BLaER1 treated with 17β-estradiol and CSF1 and Interleukin-3, amounts not matched to agents 10 nM and 100 nM (cell line): ENCODE results near the gene PDHX.

ENCODE experiments used
- H3K27ac ChIP-seq, 11 experiments: shearing (Covaris generic); formaldehyde crosslinking; 2 replicates each; pipeline ENCODE4 v1.8.1; 2022
- H3K27me3 ChIP-seq, 11 experiments: shearing (Covaris generic); formaldehyde crosslinking; 2 replicates each; pipeline ENCODE4 v1.8.1; 2022
- H3K36me3 ChIP-seq, 11 experiments: shearing (Covaris generic); formaldehyde crosslinking; 2 replicates each; pipeline ENCODE4 v1.8.1; 2022
- H3K4me1 ChIP-seq, 10 experiments: shearing (Covaris generic); formaldehyde crosslinking; 2 replicates each; pipeline ENCODE4 v1.8.1; 2022
- H3K4me2 ChIP-seq, 11 experiments: shearing (Covaris generic); formaldehyde crosslinking; 2 replicates each; pipeline ENCODE4 v1.8.1; 2022
- H3K4me3 ChIP-seq, 10 experiments: shearing (Covaris generic); formaldehyde crosslinking; 2 replicates each; pipeline ENCODE4 v1.8.1; 2022
- H3K9ac ChIP-seq, 11 experiments: shearing (Covaris generic); formaldehyde crosslinking; 2 replicates each; pipeline ENCODE4 v1.8.1; 2022
- H3K9me3 ChIP-seq, 11 experiments: shearing (Covaris generic); formaldehyde crosslinking; replicated peaks in 1 of 11; 2 replicates each; pipeline ENCODE4 v1.8.1; 2022
- H4K20me1 ChIP-seq, 11 experiments: shearing (Covaris generic); formaldehyde crosslinking; 2 replicates each; pipeline ENCODE4 v1.8.1; 2022
- Cebpa-rat ChIP-seq, 11 experiments: shearing (Covaris generic); IDR thresholded peaks; 2 replicates each; pipeline ENCODE4 v1.8.1; 2022

The PDHX gene

DNA sequence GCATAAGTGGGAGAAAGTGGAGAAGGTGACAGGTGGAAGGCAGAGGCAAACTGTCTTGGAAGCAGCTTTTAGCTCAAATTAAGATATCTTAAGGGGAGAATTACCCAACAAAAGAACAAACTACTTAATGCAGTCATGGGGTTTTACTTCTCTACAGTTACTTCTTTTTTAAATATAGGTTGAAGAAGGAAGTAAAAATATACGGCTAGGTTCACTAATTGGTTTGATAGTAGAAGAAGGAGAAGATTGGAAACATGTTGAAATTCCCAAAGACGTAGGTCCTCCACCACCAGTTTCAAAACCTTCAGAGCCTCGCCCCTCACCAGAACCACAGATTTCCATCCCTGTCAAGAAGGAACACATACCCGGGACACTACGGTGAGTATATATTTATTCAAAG lies 40.8 kb downstream of the PDHX start:
- Histone ChIP-seq H3K27me3 (no peaks in the 10 kb centered on the region), H3K36me3 (peaks cover 17 to 71% (median 53%) of the 10 kb centered on the region in 11 experiments; a peak in 21 of 22 replicates), H3K27ac (no peak overlapping the region), H3K9ac (no peak overlapping the region), H3K9me3 (no peaks in the 10 kb centered on the region; a peak in 1 of 22 replicates), H3K4me1 (peaks cover 0 to 8% (median 0%) of the 10 kb centered on the region in 10 experiments; a peak in 3 of 20 replicates), H4K20me1 (no peaks in the 10 kb centered on the region), H3K4me3 (no peak overlapping the region), H3K4me2 (peak overlapping the region in 1 of 11 experiments; percentile 32; a peak in 1 of 22 replicates)
- TF ChIP-seq Cebpa-rat (IDR thresholded peaks at IDR 0.05), result no peak

- Histone ChIP-seq H3K4me2 (no peak overlapping the region), H3K27ac (no peak overlapping the region), H3K4me3 (no peak overlapping the region), H3K36me3 (peaks cover 17 to 74% (median 54%) of the 10 kb centered on the region in 11 experiments; a peak in 21 of 22 replicates), H4K20me1 (no peaks in the 10 kb centered on the region), H3K4me1 (peaks cover 0 to 8% (median 0%) of the 10 kb centered on the region in 10 experiments; a peak in 3 of 20 replicates), H3K9ac (no peak overlapping the region), H3K9me3 (no peaks in the 10 kb centered on the region; a peak in 1 of 22 replicates), H3K27me3 (no peaks in the 10 kb centered on the region)
- TF ChIP-seq Cebpa-rat (IDR thresholded peaks at IDR 0.05), result no peak
Observed at GRCh38 chr11:34957606-34958005, 41.2 kb downstream of the PDHX start.

DNA sequence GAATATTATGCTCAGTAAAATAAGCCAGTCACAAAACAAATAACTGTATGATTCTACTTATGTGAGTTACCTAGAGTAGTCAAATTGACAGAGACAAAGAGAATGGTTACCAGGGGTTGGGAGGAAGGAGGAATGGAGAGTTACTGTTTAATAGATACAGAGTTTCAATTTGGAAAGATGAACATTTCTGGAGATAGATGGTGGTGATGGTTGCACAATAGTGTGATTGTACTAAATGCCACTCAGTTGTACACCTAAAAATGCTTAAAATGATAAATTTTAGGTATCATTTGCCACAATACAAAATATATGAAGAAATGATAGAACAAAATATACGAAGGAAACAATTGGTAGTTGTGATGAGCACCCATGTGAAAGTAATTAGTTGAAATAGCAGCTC lies 43.4 kb downstream of the PDHX start:
- peaks cover 0 to 8% (median 0%) of the 10 kb centered on the region in 10 experiments; a peak in 3 of 20 replicates for H3K4me1 ChIP-seq
- H3K4me3 ChIP-seq, result no peak overlapping the region
- H4K20me1 ChIP-seq, result no peaks in the 10 kb centered on the region
- H3K9ac ChIP-seq, result no peak overlapping the region
- TF ChIP-seq Cebpa-rat (IDR thresholded peaks at IDR 0.05), result peak in 2 of 11 experiments; percentile 21 to 33; a peak in 1 of 22 replicates
- H3K4me2 ChIP-seq, result no peak overlapping the region
- peaks cover 20 to 77% (median 55%) of the 10 kb centered on the region in 11 experiments for H3K36me3 ChIP-seq
- H3K9me3 ChIP-seq, result no peaks in the 10 kb centered on the region; a peak in 1 of 22 replicates
- no peak overlapping the region for H3K27ac ChIP-seq
- H3K27me3 ChIP-seq, result no peaks in the 10 kb centered on the region

DNA sequence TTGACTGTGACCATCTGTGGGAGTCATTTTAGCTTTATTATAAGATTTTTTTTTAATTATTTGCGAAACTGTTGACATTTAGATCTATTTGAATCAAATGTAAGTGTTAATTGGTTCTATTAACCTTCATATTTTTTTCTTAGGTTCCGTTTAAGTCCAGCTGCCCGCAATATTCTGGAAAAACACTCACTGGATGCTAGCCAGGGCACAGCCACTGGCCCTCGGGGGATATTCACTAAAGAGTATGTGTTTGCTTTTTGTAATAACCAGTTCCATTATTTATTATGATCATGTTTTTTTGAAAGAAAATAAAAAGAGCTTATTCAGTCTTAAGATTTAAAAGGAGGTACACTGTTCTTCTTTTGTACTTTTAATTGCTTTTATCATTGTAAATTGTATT lies 43.9 kb downstream of the PDHX start:
- no peaks in the 10 kb centered on the region for H4K20me1 ChIP-seq
- no peak overlapping the region for H3K9ac ChIP-seq
- H3K4me2 ChIP-seq, result no peak overlapping the region
- no peaks in the 10 kb centered on the region; a peak in 1 of 22 replicates for H3K9me3 ChIP-seq
- TF ChIP-seq Cebpa-rat (IDR thresholded peaks at IDR 0.05), result no peak
- peaks cover 0 to 8% (median 0%) of the 10 kb centered on the region in 10 experiments; a peak in 3 of 20 replicates for H3K4me1 ChIP-seq
- H3K4me3 ChIP-seq, result no peak overlapping the region
- peaks cover 25 to 81% (median 60%) of the 10 kb centered on the region in 11 experiments for H3K36me3 ChIP-seq
- H3K27ac ChIP-seq, result no peak overlapping the region
- H3K27me3 ChIP-seq, result no peaks in the 10 kb centered on the region

DNA sequence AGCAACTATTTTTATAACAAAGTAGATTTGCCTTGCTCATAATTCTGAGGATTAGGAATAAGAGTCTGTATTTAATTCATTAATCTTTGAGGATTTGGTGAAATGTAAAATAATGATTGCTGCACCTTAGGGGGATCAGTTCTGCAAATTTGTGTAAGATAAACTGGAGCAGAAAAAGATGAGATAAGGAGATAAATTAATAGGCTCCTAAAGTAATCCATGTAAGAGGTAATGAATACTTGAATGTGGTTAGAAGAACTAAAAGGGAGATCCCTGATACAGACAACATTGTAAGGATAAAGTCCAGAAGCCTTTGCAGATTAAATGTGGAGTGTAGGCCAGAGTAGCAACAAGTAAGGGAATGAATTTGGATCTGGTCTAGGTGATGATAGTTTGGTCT lies 45.6 kb downstream of the PDHX start:
- H3K4me3 ChIP-seq, result no peak overlapping the region
- no peak overlapping the region for H3K4me2 ChIP-seq
- no peaks in the 10 kb centered on the region for H3K27me3 ChIP-seq
- H3K9ac ChIP-seq, result no peak overlapping the region
- no peaks in the 10 kb centered on the region for H4K20me1 ChIP-seq
- no peaks in the 10 kb centered on the region; a peak in 1 of 22 replicates for H3K9me3 ChIP-seq
- TF ChIP-seq Cebpa-rat (IDR thresholded peaks at IDR 0.05), result no peak
- H3K36me3 ChIP-seq, result peaks cover 39 to 92% (median 66%) of the 10 kb centered on the region in 11 experiments
- peaks cover 0 to 5% (median 0%) of the 10 kb centered on the region in 10 experiments; a peak in 3 of 20 replicates for H3K4me1 ChIP-seq
- H3K27ac ChIP-seq, result no peak overlapping the region

- H3K36me3 ChIP-seq, result peaks cover 41 to 91% (median 68%) of the 10 kb centered on the region in 11 experiments
- no peaks in the 10 kb centered on the region for H4K20me1 ChIP-seq
- no peak overlapping the region for H3K4me3 ChIP-seq
- no peak for TF ChIP-seq Cebpa-rat (IDR thresholded peaks at IDR 0.05)
- no peak overlapping the region for H3K27ac ChIP-seq
- H3K4me2 ChIP-seq, result no peak overlapping the region
- no peaks in the 10 kb centered on the region for H3K4me1 ChIP-seq
- H3K9me3 ChIP-seq, result no peaks in the 10 kb centered on the region
- H3K9ac ChIP-seq, result no peak overlapping the region
- H3K27me3 ChIP-seq, result no peaks in the 10 kb centered on the region
Observed at GRCh38 chr11:34963351-34963750, 46.9 kb downstream of the PDHX start.

DNA sequence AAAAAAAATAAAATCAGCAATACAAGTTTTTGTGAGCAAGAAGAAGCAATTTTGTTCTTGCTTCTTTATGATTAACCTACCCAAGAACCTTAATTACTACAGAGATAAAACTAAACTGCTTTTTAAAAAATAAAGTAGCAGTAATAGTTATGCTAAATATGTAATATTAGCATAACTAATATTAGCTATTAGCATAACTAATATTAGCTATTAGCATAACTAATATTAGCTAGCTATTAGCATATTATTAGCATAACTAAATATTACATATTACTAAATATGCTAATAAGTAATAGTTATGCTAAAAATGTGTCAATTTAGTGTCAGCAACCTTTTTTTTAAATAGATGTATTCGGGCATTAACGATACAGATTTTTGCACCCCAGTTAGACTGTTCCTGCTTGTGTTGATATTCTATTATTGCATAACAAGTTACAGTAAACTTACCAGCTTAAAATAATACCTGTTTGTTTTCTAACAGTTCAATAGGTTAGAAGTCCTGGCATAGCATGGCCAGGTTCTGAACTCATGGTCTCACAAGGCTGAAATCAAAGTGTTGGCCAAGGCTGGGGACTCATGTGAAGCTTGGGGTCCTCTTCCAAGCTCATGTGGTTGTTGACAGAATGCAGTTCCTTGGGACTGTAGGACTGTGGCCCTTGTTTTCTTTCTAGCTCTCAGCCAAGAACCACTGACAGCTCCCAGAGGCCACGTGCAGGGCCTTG lies 48.4 kb downstream of the PDHX start:
- no peak overlapping the region for H3K4me3 ChIP-seq
- no peak overlapping the region for H3K9ac ChIP-seq
- no peak for TF ChIP-seq Cebpa-rat (IDR thresholded peaks at IDR 0.05)
- H3K4me2 ChIP-seq, result no peak overlapping the region
- no peaks in the 10 kb centered on the region for H3K9me3 ChIP-seq
- no peaks in the 10 kb centered on the region for H4K20me1 ChIP-seq
- H3K27ac ChIP-seq, result no peak overlapping the region
- no peaks in the 10 kb centered on the region for H3K4me1 ChIP-seq
- H3K36me3 ChIP-seq, result peaks cover 49 to 91% (median 70%) of the 10 kb centered on the region in 11 experiments
- H3K27me3 ChIP-seq, result no peaks in the 10 kb centered on the region

DNA sequence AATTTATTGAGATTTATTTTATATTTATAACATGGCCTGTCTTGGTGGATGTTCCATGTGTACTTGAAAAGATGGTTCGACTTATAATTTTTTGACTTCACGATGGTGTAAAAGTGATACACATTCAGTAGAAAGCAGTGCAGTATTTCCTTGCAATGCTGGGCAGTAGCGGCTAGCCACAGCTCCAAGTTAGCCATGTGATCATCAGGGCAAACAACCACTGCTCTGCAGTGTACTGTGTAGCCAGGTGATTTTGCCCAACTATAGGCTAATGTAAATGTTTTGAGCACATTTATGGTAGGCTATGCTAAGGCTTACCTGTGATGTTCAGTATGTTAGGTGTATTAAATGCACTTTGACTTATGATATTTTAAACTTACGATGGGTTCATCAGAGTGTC lies 52.4 kb downstream of the PDHX start:
- peaks cover 63 to 90% (median 84%) of the 10 kb centered on the region in 11 experiments for H3K36me3 ChIP-seq
- no peaks in the 10 kb centered on the region for H3K27me3 ChIP-seq
- H3K4me1 ChIP-seq, result no peaks in the 10 kb centered on the region
- no peak overlapping the region for H3K4me3 ChIP-seq
- H3K27ac ChIP-seq, result no peak overlapping the region
- TF ChIP-seq Cebpa-rat (IDR thresholded peaks at IDR 0.05), result no peak
- H3K9ac ChIP-seq, result no peak overlapping the region
- H3K9me3 ChIP-seq, result peaks cover 0 to 9% (median 0%) of the 10 kb centered on the region in 11 experiments; a peak in 7 of 22 replicates
- no peak overlapping the region for H3K4me2 ChIP-seq
- H4K20me1 ChIP-seq, result no peaks in the 10 kb centered on the region

- Histone ChIP-seq H3K27ac (no peak overlapping the region), H3K9ac (no peak overlapping the region), H3K27me3 (no peaks in the 10 kb centered on the region), H3K4me1 (no peaks in the 10 kb centered on the region), H3K4me2 (no peak overlapping the region), H4K20me1 (no peaks in the 10 kb centered on the region), H3K4me3 (no peak overlapping the region), H3K36me3 (peaks cover 67 to 95% (median 89%) of the 10 kb centered on the region in 11 experiments), H3K9me3 (peaks cover 0 to 12% (median 5%) of the 10 kb centered on the region in 11 experiments; a peak in 10 of 22 replicates)
- TF ChIP-seq Cebpa-rat (IDR thresholded peaks at IDR 0.05), result no peak
Observed at GRCh38 chr11:34970033-34970432, 53.6 kb downstream of the PDHX start.
